ENCODE results near the gene SFSWAP.

DNA sequence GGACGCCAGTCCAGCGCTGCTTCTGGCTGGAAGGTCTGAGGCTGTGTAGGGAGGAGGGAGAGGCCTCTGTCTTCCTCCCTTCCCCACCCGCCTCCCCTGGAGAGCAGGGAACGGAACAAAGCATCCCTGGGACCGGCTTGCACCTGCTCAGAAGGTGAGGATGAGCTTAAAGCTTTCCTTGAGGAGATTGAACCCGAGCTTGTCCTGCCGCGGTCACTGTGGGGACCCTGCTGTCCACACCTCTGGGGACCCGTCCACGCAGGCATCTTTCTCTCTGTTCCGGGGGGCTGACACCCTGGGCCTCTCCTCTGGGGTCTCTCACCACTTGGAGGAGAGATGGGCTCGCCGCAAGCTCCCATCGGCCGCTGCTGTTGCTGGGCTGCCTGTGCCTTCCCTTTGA is 33.2 kb upstream of the SFSWAP start:
- TF ChIP-seq, protein P1, sequence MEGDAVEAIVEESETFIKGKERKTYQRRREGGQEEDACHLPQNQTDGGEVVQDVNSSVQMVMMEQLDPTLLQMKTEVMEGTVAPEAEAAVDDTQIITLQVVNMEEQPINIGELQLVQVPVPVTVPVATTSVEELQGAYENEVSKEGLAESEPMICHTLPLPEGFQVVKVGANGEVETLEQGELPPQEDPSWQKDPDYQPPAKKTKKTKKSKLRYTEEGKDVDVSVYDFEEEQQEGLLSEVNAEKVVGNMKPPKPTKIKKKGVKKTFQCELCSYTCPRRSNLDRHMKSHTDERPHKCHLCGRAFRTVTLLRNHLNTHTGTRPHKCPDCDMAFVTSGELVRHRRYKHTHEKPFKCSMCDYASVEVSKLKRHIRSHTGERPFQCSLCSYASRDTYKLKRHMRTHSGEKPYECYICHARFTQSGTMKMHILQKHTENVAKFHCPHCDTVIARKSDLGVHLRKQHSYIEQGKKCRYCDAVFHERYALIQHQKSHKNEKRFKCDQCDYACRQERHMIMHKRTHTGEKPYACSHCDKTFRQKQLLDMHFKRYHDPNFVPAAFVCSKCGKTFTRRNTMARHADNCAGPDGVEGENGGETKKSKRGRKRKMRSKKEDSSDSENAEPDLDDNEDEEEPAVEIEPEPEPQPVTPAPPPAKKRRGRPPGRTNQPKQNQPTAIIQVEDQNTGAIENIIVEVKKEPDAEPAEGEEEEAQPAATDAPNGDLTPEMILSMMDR (IDR thresholded peaks at IDR 0.05) = no peak
- TF ChIP-seq POLR2AphosphoS5 (IDR thresholded peaks at IDR 0.05) (no peak), POLR2A (IDR thresholded peaks at IDR 0.05) (no peak), EP300 (IDR thresholded peaks at IDR 0.05; ENCODE audit: low read depth) (no peak)

Measured in transverse colon (tissue), 4 donors.